NCI-H2029 (cell line): ENCODE measurements around the gene WDFY2.

Experiments
- DNase-seq: peaks from one replicate; lab custom pipeline; 2025; lab: John Stamatoyannopoulos, UW

WDFY2 gene

DNA sequence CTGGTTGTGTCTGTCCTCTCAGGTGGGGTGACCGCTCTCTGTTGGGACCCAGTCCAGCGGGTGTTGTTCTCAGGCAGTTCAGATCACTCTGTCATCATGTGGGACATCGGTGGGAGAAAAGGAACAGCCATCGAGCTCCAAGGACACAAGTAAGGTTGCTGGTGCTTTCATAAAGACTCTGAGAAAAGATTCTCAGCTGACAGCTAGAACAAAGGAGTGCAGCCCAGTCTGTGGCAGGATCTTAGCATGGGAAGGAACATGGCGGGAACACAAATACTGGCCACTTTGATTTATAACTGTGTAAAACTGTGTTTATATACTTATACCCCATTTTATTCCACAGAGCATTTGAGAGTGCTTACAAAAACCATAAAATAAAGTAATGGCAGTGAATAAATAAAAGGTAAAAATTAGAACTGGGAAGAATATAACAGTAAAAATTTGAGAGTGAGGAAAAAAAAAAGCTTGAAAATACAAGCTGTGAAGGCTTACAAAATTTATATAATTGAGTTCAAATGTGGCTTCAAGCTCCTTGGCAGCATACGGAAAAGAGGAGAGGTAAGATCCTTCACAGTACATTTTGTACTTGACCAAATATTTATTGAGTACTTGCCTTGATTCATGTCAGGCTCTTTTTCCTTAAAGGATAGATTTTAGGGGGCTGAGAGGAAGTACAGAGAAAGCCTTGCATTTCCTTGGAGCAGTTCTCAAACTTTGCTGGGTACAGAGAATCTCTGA, 154.9 kb downstream of the WDFY2 start:
- DNase-seq, result no peak

GRCh38 chr13:51740698-51741097, 156.4 kb downstream of the WDFY2 start:
- no peak for DNase-seq

DNA sequence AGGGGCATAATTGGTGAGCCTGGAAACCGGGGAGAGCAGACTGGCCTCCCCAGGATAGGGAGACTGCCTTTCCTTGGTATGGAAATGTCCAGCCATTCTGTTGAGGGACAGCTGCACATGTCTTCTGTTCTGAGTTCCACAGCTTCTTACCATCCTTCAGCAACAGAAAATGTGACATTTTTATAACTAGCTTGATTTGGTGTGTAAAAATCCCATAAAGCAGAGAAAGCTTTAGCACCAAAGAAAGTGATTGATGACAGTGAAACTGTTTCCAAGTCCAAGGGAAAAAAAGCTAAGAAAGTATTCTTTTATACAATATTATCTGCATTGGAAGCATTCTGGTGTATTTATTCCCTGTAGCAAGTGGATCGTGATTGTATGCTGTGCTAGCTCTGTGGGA, 157.8 kb downstream of the WDFY2 start:
- DNase-seq, result no peak

DNA sequence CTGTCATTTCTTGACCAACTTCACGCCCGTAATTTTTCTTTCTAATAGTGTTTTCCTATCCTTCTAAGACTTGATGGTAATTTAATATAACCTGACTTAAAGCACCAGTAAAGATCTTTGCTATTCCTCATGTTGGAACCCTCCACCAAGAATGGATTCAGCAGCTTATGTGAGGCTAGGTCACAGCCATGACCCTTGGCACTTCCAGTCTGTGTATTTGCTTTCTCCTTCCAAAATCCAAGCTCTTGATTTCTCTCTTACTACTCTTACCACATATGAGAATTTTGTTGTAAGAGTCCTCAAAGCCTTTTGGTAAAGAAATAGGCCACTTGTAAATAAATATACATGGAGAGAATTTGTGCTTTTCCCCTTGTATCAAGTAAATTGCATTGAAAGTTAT, 158.3 kb downstream of the WDFY2 start:
- no peak for DNase-seq

DNA sequence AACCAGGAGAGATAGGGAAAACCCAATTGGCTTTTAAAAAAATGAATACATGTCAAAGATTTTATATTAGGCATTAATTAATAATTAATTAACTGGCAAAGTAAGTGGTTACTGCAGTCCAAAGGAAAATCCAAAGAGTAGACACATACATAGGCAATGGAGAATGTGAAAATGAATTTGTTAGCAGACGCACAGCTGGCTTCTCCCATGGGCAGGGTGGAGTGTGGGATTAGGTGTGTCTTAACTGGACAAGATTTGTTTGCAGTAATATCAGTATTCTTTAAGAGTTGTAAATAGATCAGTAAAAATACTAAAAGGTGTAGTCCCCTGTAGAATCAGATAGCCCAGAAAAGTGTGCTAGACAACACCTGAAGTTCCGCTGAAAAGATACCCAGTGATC, 161.0 kb downstream of the WDFY2 start:
- DNase-seq, result no peak

DNA sequence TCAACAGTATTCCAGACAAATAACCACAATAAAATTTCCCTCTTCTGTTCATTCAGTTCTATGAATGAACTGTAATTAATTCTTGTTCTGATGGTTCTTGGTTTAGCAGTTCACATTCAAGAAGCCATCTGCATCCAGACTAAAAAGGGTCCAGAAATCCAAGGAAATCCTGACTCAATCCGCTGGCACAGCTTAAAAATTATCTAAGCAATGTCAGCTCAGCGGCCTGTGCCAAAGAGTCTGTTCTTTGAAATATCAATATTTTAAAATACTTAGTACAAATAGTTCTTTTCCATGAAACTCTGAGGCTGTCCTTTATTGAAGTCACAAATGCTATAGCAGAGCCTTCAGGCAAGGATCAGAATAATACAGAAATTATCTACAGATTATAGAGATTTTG, 162.5 kb downstream of the WDFY2 start:
- no peak for DNase-seq

GRCh38 chr13:51747438-51748434, 163.5 kb downstream of the WDFY2 start:
- DNase-seq, result no peak

DNA sequence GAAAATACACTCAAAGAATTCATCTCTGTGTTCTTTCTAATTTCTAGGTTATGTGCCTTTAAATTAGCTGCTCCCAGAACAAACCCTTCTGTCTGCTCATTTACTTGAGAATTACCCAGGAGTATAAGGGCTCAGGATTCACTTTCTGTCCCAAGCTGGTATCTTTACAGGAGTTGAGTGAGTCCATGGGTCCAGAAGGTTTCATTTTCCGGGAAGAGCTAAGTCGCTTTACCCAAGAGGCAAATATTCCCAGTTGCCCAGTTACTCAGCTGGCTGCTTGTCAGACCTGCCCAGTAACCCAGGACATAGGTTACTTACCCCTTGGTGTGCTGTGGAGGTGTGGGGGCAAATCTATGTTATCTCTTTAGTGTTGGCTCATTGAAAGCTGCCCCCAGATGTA, 172.4 kb downstream of the WDFY2 start:
- DNase-seq, result no peak

- DNase-seq, result no peak
Observed at GRCh38 chr13:51758691-51759090, 174.4 kb downstream of the WDFY2 start.

GRCh38 chr13:51759240-51759639, 175.0 kb downstream of the WDFY2 start:
- DNase-seq, result no peak

DNA sequence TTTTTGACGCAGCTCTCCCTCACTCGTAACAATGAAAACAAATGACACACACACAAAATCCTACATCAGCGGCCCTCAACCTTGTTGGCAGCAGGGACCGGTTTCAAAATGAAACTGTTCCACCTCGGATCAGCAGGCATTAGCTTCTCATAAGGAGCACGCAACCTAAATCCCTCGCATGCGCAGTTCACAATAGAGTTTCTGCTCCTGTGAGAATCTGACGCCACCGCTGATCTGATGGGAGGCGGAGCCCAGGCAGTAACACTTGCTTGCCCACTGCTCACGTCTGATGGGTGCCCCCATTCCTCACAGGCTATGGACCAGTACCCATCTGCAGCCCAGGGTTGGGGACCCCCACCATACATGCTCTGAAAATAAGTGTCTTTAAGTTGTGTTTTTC, 176.3 kb downstream of the WDFY2 start:
- peak; percentile 22 for DNase-seq

DNA sequence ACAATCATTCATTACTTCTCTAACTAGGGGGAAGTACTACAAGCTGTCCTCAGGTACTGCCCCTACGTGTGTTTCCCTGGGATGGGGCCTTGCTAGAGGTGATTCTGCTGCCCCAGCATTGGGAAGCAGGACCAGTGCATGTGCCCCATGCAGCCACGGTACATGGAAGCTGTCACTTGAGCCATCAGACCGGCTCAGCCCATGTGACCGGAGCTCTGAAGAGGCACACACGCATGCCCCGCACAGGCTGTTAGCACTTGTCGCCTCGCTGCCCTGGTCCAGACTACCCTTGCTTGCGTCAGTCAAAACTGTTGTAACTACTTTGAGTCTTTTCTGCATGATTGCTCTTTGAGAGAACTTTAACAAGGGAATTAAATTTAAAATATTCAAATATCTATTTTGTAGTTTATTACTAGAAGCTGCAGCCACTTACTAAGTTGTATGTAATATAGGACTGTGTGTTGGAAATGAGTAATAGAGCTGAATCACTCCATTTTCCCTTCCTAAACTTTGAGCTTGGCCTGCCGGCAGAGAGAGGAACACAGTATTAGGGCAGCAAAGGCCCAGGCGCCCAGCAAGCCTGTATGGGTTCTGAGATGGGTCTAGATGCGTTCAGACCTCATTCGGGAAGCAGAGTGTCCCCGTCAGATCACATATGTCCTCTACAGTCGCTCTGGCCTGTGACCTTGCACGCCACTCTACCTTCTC, 177.5 kb downstream of the WDFY2 start:
- no peak for DNase-seq

GRCh38 chr13:51763486-51763885, 179.2 kb downstream of the WDFY2 start:
- DNase-seq, result no peak

DNA sequence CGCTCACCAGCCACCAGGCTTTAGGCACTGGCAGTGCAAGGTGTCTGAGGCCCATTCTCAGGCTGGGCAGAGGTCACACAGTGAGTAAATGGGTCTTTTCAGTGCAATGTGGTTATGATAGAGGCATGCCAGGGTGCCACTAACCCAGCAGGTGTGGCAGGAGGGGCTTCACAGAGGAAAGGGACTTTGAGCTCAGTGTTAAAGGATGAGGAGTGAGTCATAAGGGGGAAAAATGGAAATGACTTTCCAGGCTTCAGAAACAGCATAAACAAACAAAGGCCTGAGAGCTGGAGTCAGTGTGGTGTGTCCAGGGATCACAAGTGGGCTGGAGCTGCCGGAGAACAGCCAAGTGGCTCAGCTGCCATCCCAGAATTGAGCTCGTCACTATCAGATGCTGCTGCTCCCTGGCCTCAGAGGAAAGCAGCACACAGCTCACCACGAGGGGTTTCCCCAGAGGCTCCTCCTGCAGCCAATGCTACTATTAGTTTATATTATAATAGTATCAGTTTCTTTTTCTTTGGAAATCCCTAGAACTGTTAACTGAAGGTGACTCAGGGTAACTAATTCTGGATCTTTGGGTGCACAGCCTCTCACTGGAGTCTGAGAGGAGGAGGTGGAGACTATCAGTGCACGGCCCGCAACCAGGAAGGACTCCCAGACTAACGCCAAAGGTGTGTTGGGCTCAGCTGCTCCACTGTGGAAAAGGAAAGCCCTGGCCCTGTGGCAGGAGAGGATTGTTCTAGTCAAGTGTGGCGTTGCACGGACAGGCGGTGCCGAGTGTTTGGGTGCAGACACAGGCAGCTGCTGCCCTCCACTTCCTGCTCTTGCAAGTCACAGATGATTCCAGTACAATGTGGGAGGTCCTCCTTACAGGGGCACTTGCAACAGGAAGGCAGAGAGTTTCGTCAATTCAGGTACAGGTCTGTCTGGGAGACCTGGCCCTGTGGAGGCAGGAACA, 180.2 kb downstream of the WDFY2 start:
- DNase-seq, result peak; percentile 44

- no peak for DNase-seq
Observed at GRCh38 chr13:51765142-51765515, 180.9 kb downstream of the WDFY2 start.

GRCh38 chr13:51767100-51767499, 182.8 kb downstream of the WDFY2 start:
- no peak for DNase-seq

GRCh38 chr13:51768378-51768921, 184.2 kb downstream of the WDFY2 start:
- DNase-seq, result no peak

GRCh38 chr13:51768976-51769375, 184.7 kb downstream of the WDFY2 start:
- DNase-seq, result no peak

GRCh38 chr13:51769455-51770127, 185.3 kb downstream of the WDFY2 start:
- no peak for DNase-seq

- no peak for DNase-seq
Observed at GRCh38 chr13:51770160-51770559, 185.9 kb downstream of the WDFY2 start.
